Measurements from ENCODE around the gene SCGN.

The SCGN gene

DNA sequence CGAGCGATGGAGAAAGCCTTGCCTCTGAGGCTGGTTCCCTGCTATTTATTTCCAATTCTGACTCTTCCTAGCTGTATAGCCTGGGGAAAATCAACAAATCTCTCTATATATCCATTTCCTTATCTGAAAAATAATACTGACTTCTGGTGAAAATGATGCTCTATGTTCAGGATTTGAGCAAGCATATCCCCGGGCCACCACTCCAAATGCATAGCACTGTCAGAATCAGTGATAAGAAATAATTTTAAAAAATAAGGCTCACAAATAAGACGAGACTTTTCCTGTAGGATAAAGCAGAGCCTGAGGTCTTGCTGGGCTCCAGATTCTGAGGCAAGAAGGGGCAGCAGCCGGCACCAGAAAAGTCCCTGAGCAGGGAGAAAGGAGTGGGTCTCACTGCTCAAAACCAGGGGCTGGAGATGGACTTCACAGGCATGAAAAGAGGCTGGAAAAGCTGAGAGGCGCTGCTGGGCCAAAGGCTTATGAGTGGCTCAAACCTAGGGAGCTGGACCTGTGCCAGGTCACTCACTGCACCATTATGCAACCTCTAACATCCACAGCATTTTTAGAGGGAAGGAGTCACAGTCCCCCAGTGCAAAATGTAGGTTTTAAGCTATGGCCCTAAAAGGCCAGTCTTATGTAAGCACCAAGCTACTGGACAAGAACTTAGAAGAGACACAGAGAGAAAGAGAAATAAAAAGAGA lies 54.4 kb downstream of the SCGN start:
- DNase-seq = peak; percentile 28 to 63
- TF ChIP-seq POLR2A (IDR thresholded peaks at IDR 0.05; ENCODE audit: low read length) (no peak), GATA1 (IDR thresholded peaks at IDR 0.05; ENCODE audit: low read depth, low read length) (no peak)

- no peak for TF ChIP-seq POLR2A (IDR thresholded peaks at IDR 0.05; ENCODE audit: low read length)
- TF ChIP-seq GATA1 (IDR thresholded peaks at IDR 0.05; ENCODE audit: low read depth, low read length) = no peak
- DNase-seq = no peak
These were observed 57.7 kb downstream of the SCGN start for GRCh38 chr6:25709761-25710160.

- no peak for TF ChIP-seq POLR2A (IDR thresholded peaks at IDR 0.05; ENCODE audit: low read length)
- no peak for DNase-seq
These were observed 58.3 kb downstream of the SCGN start for GRCh38 chr6:25710287-25710686.

- peak in 1 of 2 experiments; percentile 23 for DNase-seq
- TF ChIP-seq POLR2A (IDR thresholded peaks at IDR 0.05; ENCODE audit: low read length) = no peak
These were observed 61.8 kb downstream of the SCGN start for GRCh38 chr6:25713824-25714223.

GRCh38 chr6:25714765-25715164 lies 62.8 kb downstream of the SCGN start:
- DNase-seq = no peak
- no peak for TF ChIP-seq POLR2A (IDR thresholded peaks at IDR 0.05; ENCODE audit: low read length)
- no peak for TF ChIP-seq GATA1 (IDR thresholded peaks at IDR 0.05; ENCODE audit: low read depth, low read length)

- DNase-seq = no peak
- TF ChIP-seq GATA1 (IDR thresholded peaks at IDR 0.05; ENCODE audit: low read depth, low read length) (no peak), POLR2A (IDR thresholded peaks at IDR 0.05; ENCODE audit: low read length) (no peak)
These were observed 63.8 kb downstream of the SCGN start for GRCh38 chr6:25715794-25716193.

- TF ChIP-seq POLR2A (IDR thresholded peaks at IDR 0.05; ENCODE audit: low read length) = no peak
- TF ChIP-seq GATA1 (IDR thresholded peaks at IDR 0.05; ENCODE audit: low read depth, low read length) = no peak
- DNase-seq = peak; percentile 53 to 74
These were observed 66.1 kb downstream of the SCGN start for GRCh38 chr6:25717866-25718740.

- TF ChIP-seq POLR2A (IDR thresholded peaks at IDR 0.05; ENCODE audit: low read length) = no peak
- TF ChIP-seq GATA1 (IDR thresholded peaks at IDR 0.05; ENCODE audit: low read depth, low read length) = no peak
- no peak for DNase-seq
These were observed 74.3 kb downstream of the SCGN start for GRCh38 chr6:25726122-25726911.

DNA sequence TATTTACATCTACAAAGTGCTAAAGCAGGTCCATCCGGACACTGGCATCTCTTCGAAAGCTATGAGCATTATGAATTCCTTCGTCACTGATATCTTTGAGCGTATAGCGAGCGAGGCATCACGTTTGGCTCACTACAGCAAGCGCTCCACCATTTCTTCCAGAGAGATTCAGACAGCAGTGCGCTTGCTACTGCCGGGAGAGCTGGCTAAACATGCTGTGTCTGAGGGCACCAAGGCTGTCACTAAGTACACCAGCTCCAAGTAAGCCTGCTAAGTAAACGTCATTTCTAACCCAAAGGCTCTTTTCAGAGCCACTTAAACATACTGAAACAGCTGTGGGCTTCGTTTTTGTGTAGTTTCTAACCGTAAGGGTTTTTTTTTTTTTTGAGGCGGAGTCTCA lies 75.0 kb downstream of the SCGN start:
- TF ChIP-seq GATA1 (IDR thresholded peaks at IDR 0.05; ENCODE audit: low read depth, low read length) (no peak), POLR2A (IDR thresholded peaks at IDR 0.05; ENCODE audit: low read length) (no peak)
- DNase-seq = no peak

GRCh38 chr6:25730907-25731306 lies 78.9 kb downstream of the SCGN start:
- DNase-seq = no peak
- TF ChIP-seq GATA1 (IDR thresholded peaks at IDR 0.05; ENCODE audit: low read depth, low read length) (no peak), POLR2A (IDR thresholded peaks at IDR 0.05; ENCODE audit: low read length) (no peak)

DNA sequence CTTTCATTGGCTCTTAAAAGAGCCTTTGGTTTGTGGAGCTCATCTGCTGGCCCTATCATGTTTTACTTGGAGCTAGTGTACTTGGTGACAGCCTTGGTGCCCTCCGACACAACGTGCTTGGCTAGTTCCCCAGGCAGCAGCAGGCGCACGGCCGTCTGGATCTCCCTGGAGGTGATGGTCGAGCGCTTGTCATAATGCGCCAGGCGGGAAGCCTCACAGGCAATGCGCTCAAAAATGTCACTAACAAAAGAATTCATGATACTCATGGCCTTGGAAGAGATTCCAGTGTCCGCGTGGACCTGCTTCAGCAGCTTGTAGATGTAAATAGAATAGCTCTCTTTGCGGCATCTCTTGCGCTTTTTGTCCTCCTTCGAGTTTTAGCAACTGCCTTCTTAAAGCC lies 79.7 kb downstream of the SCGN start:
- TF ChIP-seq GATA1 (IDR thresholded peaks at IDR 0.05; ENCODE audit: low read depth, low read length) (no peak), POLR2A (IDR thresholded peaks at IDR 0.05; ENCODE audit: low read length) (no peak)
- no peak for DNase-seq

DNA sequence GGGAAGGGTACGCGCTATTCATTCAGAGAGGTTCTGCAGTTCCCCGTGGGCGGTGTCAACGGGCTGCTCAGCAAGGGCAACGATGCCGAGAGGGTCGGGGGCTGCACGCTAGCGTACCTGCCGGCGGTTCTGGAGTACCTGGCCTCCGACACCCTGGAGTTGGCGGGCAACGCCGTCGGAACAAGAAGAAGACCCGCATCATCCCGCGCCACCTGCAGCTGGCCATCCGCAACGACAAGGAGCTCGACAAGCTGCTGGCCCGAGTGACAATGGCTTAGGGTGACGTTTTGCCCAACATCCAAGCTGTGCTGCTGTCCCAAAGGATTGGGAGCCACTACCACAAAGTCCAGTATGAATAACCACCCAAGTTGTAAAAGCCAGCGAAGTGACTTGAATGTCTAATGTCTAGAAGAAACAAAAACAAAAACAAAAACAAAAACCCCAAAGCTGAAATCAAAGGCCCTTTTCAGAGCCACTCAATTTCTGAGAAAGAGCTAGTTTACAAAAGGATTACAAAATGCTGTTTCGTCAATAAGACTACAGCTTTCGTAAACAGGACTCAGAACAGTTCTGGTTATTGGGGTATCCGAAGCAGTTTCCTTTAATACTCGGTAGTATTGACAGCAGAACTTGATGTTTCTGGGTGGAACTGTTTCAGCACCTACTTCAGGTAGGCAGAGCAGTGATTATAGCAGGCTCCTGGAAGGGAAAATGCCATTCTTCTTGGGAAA lies 80.6 kb downstream of the SCGN start:
- DNase-seq = peak in 1 of 2 experiments; percentile 4
- TF ChIP-seq POLR2A (IDR thresholded peaks at IDR 0.05; ENCODE audit: low read length) (no peak), GATA1 (IDR thresholded peaks at IDR 0.05; ENCODE audit: low read depth, low read length) (no peak)

- no peak for DNase-seq
- TF ChIP-seq GATA1 (IDR thresholded peaks at IDR 0.05; ENCODE audit: low read depth, low read length) (no peak), POLR2A (IDR thresholded peaks at IDR 0.05; ENCODE audit: low read length) (no peak)
These were observed 83.2 kb downstream of the SCGN start for GRCh38 chr6:25735261-25735660.
